ENCODE results near the gene S100A13. TPM values are rescaled to one million over a fixed set of nuclear protein-coding genes. Genes with fewer than 3 reads are reported as not detected.

S100A13 gene
- total RNA-seq, 1 experiment from 2014 or later: 350 TPM

DNA sequence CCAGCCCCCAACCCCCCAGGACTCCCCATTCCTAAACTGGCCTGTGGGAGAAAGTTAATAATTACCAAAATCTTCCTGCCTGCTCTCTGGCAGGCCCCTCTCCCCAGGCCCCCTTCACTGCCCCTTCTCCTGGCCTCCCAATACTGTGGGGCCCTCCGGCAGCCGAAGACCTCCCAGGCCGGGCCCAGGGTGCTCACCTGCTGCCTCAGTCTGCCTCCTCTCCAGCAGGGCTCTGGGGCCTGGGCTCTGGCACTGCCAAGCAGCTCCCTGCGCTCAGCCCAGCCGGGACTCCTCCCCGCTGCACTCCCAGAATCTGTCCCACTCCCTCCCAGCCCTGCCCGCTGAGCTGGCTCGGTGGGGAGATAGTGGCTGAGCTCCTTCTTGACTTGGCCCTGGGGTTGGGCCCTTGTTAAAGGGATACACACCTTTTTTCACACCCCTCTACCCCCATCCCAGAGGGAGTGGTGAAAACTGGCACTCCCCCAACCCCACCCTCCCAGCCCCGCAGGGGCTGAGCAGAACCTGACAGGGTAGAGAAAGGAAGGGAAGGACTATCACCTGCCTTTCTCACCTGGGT, 14.5 kb downstream of the S100A13 start, which contains the start of gene S100A16:
TSS of gene S100A16 (minus strand) at position 383 of the 577 bp plus-strand sequence. CDS start 4,986 bp downstream, outside the sequence.
- no peak for TF ChIP-seq EZH2phosphoT487 (IDR thresholded peaks at IDR 0.05; ENCODE audit: borderline replicate concordance, low read length)
- TF ChIP-seq, protein P1, sequence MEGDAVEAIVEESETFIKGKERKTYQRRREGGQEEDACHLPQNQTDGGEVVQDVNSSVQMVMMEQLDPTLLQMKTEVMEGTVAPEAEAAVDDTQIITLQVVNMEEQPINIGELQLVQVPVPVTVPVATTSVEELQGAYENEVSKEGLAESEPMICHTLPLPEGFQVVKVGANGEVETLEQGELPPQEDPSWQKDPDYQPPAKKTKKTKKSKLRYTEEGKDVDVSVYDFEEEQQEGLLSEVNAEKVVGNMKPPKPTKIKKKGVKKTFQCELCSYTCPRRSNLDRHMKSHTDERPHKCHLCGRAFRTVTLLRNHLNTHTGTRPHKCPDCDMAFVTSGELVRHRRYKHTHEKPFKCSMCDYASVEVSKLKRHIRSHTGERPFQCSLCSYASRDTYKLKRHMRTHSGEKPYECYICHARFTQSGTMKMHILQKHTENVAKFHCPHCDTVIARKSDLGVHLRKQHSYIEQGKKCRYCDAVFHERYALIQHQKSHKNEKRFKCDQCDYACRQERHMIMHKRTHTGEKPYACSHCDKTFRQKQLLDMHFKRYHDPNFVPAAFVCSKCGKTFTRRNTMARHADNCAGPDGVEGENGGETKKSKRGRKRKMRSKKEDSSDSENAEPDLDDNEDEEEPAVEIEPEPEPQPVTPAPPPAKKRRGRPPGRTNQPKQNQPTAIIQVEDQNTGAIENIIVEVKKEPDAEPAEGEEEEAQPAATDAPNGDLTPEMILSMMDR (conservative IDR thresholded peaks at IDR 0.05; ENCODE audit: low read depth, low read length): no peak
- no peak for TF ChIP-seq EZH2 (IDR thresholded peaks at IDR 0.05; ENCODE audit: low read length, unreplicated experiment)
- Histone ChIP-seq H4K20me1 (ENCODE audit: low read length) (no peaks in the 10 kb centered on the region), H3K27me3 (ENCODE audit: low read length) (no peaks in the 10 kb centered on the region), H3K79me2 (ENCODE audit: low read length) (peaks cover 85% of the 10 kb centered on the region), H3K9ac (ENCODE audit: low read length) (peak within 1 kb of the TSS; percentile 97), H3K4me3 (ENCODE audit: low read length) (peak within 1 kb of the TSS; percentile 93), H3K9me3 (ENCODE audit: low read length) (no peaks in the 10 kb centered on the region), H3K36me3 (ENCODE audit: low read depth, low read length) (peaks cover 10% of the 10 kb centered on the region), H3K9me2 (replicated peaks; ENCODE audit: low read length) (no peaks in the 10 kb centered on the region), H2AFZ (ENCODE audit: low read length) (no peak within 1 kb of the TSS), H3F3A (ENCODE audit: low read length, unreplicated experiment) (peaks cover 27% of the 10 kb centered on the region), H3K4me1 (ENCODE audit: insufficient read depth, low read length) (peaks cover 77% of the 10 kb centered on the region), H3K27ac (ENCODE audit: low read length) (peak within 1 kb of the TSS; percentile 100), H3K4me2 (ENCODE audit: low read length) (peak within 1 kb of the TSS; percentile 88)
- ChIA-PET CTCF (interaction anchor here (0.5 to 2.6 kb wide), 8 partner anchors 14 to 934 kb away, joined by 3 to 17 read pairs (median 4); partner anchors contain the start of genes CHTOP and S100A13), POLR2A (ENCODE audit: unreplicated experiment) (interaction anchor here (0.5 to 1.8 kb wide), 19 partner anchors 8 to 600 kb away, joined by 3 to 25 read pairs (median 4); partner anchors contain the start of genes CHTOP, S100A13 and S100A6)
- BruUV-seq (replicated peaks): no TSS peak
- peak; percentile 32 for ATAC-seq
- intact Hi-C loops (cut with micrococcal nuclease): loop anchor here (2.0 kb wide), 1 partner anchor 14 kb away; the partner anchor contains the start of gene S100A13
- peak; percentile 95 for DNase-seq

DNA sequence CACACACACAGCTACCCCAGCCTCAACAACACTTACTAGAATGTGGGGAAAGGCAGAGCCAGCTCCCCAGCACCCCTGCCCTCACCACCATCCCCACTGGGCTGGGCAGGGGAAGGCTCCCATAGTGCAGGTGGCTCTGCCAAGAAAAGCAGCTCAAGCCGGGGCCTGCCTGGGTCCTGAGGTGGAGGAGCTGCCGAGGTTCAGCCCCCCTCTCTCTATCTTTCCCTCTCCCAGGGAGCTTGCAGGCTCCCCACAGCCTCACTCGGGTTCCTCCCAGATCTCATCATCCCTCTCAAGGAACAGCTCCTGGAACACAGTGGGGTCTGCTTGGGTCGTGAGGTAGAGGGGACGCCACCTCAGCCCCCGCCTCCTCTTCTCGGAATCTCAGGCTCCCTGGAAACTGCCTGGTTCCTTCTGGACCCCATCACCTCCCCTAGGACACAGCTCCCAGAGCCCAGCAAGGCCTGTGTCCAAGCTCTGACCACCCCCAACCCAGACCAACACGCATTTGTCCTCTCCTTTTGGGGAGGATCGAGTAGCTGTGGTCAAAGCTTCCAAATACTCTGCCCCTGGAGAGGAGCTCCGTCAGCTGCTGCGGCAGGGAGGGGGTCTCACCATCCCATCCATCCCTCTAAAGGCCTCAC, 15.1 kb downstream of the S100A13 start:
- ChIA-PET POLR2A (ENCODE audit: unreplicated experiment) (interaction anchor here (0.5 to 1.8 kb wide), 18 partner anchors 12 to 601 kb away, joined by 3 to 25 read pairs (median 4); partner anchors contain the start of genes CHTOP, S100A13 and S100A6), CTCF (interaction anchor here (0.5 to 2.6 kb wide), 8 partner anchors 15 to 934 kb away, joined by 3 to 17 read pairs (median 4); partner anchors contain the start of genes CHTOP and S100A13)
- H3K36me3 ChIP-seq (ENCODE audit: low read depth, low read length): peaks cover 16% of the 10 kb centered on the region
- H3K79me2 ChIP-seq (ENCODE audit: low read length): peaks cover 91% of the 10 kb centered on the region
- H3K4me2 ChIP-seq (ENCODE audit: low read length): peak overlapping the region; percentile 88
- no peaks in the 10 kb centered on the region for H4K20me1 ChIP-seq (ENCODE audit: low read length)
- TF ChIP-seq, protein P1 (conservative IDR thresholded peaks at IDR 0.05; ENCODE audit: low read depth, low read length): no peak
- no peak for TF ChIP-seq EZH2 (IDR thresholded peaks at IDR 0.05; ENCODE audit: low read length, unreplicated experiment)
- no peak for TF ChIP-seq EZH2phosphoT487 (IDR thresholded peaks at IDR 0.05; ENCODE audit: borderline replicate concordance, low read length)
- intact Hi-C loops (cut with micrococcal nuclease): loop anchor here (2.0 kb wide), 1 partner anchor 15 kb away; the partner anchor contains the start of gene S100A13
- H3K27me3 ChIP-seq (ENCODE audit: low read length): no peaks in the 10 kb centered on the region
- ATAC-seq (no peak), DNase-seq (no peak)
- peaks cover 27% of the 10 kb centered on the region for H3F3A ChIP-seq (ENCODE audit: low read length, unreplicated experiment)
- TSS peak; percentile 19 for BruUV-seq (replicated peaks)
- peak overlapping the region; percentile 93 for H3K4me3 ChIP-seq (ENCODE audit: low read length)
- H3K9me2 ChIP-seq (replicated peaks; ENCODE audit: low read length): no peaks in the 10 kb centered on the region
- peak overlapping the region; percentile 100 for H3K27ac ChIP-seq (ENCODE audit: low read length)
- no peak overlapping the region for H2AFZ ChIP-seq (ENCODE audit: low read length)
- peak overlapping the region; percentile 97 for H3K9ac ChIP-seq (ENCODE audit: low read length)
- H3K9me3 ChIP-seq (ENCODE audit: low read length): no peaks in the 10 kb centered on the region
- H3K4me1 ChIP-seq (ENCODE audit: insufficient read depth, low read length): peaks cover 77% of the 10 kb centered on the region

Measured in PC-3 (cell line).